Left colon (tissue), 2 donors: ENCODE measurements around the gene HOXB6. TPM values are rescaled to one million over a fixed set of nuclear protein-coding genes. Genes with fewer than 3 reads are reported as not detected.
A peak's percentile ranks its signal among the peaks of the same experiment; 100 is the strongest.

ENCODE experiments used
- ATAC-seq: fragments of 200-7000 bp; cut with Tn5 transposase; one replicate; pipeline ENCODE4 v1.9.1; 2020; ENCODE audit warnings: mild to moderate bottlenecking, moderate library complexity
- DNase-seq, 2 donors: peaks; one replicate each; pipeline ENCODE4 v3.0.0-alpha.2; 2020
- intact Hi-C, 2 donors: fragments of 100-400 bp; cut with DNase I in 1 of 2; cut with micrococcal nuclease in 1 of 2; formaldehyde crosslinking; loops; one replicate each; pipeline versions ENCODE4 v1.11.2 to v1.14.0; 2022; cut with DNase I, micrococcal nuclease
- total RNA-seq, 2 donors: library from RNA; stranded (reverse); fragmentation: NEBNext Ultra II Directional; extraction: Animal tissue kit (Norgen Biotek cat#: 25700); gene quantifications; one replicate each; pipeline ENCODE4 v1.2.1, GENCODE V29; 2021
- donor health status: DM: no; HTN: no; CAD: no.
- donor health status: DM: yes; HTN: yes; CAD: no.

HOXB6 gene
- total RNA-seq, 2 donors from 2014 or later = 39.3 to 43.3 TPM

- intact Hi-C loops = no loop called here
- ATAC-seq (no peak), DNase-seq (peak in 1 of 2 donors; percentile 33)
These were observed 32.8 kb upstream of the HOXB6 start for GRCh38 chr17:48637323-48638260.

- ATAC-seq (peak; percentile 43), DNase-seq (peak; percentile 86 to 92)
- intact Hi-C loops = no loop called here
These were observed 31.6 kb upstream of the HOXB6 start for GRCh38 chr17:48636177-48637018.

DNA sequence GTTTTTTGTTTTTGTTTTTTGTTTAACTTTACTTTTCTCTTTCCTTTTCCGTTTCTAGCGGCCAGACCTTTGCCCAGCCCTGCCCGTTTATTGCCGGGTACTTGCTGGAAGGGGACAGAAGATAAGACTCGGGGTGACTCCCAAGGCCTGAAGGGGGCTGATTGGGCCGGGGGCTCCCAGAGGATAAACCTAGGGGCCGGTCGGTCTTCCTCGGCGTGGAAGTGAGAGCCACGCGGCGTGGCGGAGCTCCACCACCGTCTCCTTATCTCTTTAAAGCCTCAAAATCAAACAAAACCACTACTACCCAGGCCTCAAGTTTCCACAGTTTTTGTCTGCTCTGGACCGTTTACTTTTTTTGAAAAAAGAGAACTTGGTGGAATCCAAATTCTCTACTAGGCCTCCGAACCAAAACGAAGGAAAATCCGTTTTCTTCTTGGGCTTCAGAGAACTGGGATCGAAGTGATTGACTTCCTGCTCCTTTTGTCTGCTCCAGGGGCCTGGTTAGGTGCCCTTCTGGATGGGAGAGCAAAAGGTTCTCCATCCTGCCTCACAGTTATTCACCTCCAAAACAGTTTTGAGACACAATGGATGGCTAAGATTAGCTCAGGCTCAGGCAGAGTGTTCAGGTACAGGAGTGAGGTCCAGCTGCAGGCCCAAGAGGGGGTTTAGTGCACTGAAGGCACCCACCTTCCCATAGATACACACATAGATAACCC lies 29.9 kb upstream of the HOXB6 start:
- ATAC-seq (peak; percentile 24), DNase-seq (peak; percentile 80)
- intact Hi-C loops = no loop called here

DNA sequence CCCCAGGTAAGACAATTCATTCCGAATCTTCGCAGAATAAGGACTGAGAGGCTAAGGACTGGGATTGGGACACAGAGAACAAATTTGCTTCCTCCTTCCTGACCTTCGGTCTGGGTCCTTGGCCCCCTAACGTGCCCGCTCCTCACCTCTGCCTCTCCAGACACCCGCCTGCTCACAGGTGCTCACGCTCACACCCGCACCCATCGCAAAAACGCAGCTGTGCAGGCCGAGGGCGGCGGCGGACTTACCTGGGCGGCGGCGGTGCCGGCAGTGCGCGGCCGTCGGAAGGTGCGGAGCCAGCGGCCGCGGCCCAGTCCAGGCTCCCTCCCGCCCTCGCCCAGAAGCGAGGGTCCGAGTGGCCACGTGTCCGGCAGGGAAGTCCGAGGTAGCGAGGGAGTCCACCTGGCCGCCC lies 28.5 kb upstream of the HOXB6 start:
- ATAC-seq (peak; percentile 13), DNase-seq (peak; percentile 34 to 52)
- intact Hi-C loops = no loop called here

- intact Hi-C loops = no loop called here
- DNase-seq (peak; percentile 17 to 23), ATAC-seq (no peak)
These were observed 27.9 kb upstream of the HOXB6 start for GRCh38 chr17:48632579-48633265.

DNA sequence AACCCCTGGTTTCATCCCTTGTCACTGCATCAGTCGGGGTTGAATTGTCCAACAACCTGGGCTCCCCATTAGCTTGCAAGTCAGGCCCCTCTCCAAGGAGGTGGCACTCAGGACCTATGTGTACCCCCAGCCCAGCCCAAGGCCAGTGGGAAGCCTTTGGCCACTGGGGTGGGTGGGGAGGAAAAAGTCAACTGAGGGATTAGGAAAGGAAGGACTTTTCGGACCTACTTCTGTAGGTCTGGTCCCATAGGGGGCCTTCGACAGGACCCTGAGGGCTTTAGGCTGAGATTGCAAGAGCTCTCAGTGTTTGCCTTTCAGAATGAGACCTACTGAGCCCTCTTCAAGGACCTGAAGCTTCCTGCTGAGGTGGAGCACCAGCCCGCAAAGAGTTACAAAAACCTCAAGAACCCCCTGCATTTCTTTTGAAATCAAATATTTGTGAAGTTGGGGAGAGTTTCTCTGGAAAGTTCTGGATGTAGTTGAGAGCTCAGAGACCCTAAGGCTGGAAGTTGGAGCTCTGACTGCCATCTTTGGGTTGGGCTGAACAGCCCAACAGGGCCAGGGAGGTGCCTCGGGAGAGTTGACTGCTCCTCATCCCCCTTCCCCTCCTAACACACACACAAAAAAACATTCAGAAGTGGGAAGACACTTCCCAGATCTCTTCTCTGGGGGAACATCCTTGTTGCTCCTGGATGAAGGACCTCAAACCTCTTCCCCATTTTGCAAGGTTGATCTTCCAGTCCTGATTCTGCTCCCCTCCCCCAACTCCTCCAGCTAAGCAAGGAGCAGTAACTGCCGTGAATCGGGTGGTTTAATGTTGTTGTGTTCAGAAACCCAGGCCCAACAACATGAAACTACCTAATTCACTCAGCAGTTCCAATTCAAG lies 27.1 kb upstream of the HOXB6 start:
- DNase-seq (peak; percentile 25 to 31), ATAC-seq (no peak)
- intact Hi-C loops = no loop called here

DNA sequence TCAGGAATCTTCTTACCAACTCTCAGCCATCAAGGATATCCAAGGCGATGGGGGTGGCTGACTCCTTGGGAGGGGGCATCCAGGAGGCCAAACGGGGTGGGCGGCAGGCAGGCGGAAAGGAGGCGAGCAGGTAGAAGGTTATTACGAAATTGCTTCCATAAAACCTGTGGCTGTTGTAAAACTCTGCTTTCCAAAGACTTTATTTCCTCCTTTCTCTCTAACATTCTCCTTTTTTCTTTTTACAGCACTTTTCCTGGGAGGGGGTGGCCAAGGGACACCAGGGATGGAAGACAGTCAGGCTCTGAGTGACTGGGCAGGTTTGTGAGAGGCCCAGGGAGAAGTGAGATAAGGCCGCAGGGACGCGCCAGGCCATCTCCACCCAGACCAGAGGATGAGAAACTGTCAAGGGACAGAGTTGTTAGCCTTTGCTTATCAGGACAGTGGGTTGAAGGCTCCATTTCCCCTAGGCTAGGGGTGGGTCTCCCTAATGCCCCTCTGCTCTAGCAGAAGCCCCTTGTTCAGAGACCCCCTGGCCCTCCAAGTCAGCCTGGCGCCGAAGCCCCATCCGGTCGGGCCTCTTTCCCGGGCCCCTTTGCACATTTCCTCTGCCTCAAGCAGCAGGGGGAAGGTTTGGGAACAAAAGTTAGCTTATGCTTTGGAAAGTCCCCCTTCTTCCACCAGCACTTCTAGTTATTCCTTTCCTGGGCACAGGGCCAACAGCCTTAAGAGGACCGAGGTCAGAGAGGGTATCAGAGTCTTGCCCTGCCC lies 26.3 kb upstream of the HOXB6 start:
- intact Hi-C loops = no loop called here
- peak; percentile 69 to 71 for DNase-seq
- ATAC-seq = peak; percentile 45

DNA sequence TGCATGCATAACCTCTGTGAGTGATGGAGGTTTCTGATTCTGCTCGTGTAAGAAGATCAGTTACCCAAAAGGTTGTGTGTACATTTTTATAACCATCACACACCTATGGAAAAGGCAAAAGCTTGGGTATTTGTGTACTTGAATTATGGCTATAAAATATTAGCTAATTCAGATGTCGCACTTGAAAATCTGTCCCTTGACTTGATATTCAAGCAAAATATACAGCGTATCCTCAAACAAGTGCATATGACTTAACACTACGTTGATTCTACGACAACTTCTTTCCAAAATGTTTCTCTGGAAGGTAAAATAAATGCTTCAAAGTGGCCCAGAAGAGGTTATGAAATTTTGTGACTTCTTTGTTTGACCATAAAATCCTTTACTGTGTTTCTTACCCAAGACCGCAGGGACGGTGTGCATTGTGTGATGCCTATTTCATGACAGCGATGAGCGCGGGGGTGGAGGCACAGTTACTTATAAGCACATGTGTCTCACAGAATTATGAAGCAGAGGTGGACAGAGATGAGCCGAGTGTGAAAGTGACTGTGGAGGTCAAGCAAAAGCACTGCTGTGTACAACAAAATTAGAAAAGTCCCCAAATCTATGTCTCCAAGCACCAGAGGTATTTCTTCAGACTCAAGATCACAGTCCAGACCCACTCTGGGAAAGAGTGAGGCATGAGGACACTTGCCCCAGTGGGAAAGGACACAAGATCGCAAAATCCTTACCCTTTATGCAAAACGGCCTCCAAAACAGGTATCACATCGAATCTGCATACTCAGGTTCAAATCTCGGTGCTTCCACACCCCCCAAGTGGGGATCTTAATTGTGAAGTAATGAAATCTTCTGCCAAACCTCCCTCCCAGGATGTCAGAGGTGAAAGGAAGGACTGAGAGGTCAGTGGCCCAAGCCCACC lies 25.5 kb upstream of the HOXB6 start:
- DNase-seq = peak; percentile 36 to 42
- intact Hi-C loops = no loop called here

DNA sequence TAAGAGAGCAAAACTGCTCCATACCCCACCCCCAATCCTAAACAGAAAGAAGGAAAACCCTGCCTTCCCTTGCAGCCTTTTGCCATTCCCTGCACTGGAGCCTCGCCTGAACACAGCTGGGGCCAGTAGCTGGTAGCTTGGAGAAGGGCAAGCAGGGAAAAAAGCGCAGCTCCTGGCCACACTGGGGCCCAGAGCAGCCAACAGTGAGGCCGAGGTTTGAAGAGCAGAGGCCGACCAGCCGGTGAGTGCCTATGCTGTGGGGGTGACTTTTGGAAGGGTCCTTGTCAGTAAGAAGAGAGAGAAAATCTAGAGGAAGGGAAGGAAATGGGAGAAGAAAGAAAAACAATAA lies 24.6 kb upstream of the HOXB6 start:
- intact Hi-C loops = no loop called here
- no peak for ATAC-seq
- peak; percentile 21 to 24 for DNase-seq

More for the DNA sequence above, 25.5 kb upstream of the HOXB6 start:
- ATAC-seq = no peak

- intact Hi-C loops = no loop called here
- ATAC-seq (no peak), DNase-seq (peak; percentile 28 to 42)
These were observed 24.0 kb upstream of the HOXB6 start for GRCh38 chr17:48628649-48629410.

DNA sequence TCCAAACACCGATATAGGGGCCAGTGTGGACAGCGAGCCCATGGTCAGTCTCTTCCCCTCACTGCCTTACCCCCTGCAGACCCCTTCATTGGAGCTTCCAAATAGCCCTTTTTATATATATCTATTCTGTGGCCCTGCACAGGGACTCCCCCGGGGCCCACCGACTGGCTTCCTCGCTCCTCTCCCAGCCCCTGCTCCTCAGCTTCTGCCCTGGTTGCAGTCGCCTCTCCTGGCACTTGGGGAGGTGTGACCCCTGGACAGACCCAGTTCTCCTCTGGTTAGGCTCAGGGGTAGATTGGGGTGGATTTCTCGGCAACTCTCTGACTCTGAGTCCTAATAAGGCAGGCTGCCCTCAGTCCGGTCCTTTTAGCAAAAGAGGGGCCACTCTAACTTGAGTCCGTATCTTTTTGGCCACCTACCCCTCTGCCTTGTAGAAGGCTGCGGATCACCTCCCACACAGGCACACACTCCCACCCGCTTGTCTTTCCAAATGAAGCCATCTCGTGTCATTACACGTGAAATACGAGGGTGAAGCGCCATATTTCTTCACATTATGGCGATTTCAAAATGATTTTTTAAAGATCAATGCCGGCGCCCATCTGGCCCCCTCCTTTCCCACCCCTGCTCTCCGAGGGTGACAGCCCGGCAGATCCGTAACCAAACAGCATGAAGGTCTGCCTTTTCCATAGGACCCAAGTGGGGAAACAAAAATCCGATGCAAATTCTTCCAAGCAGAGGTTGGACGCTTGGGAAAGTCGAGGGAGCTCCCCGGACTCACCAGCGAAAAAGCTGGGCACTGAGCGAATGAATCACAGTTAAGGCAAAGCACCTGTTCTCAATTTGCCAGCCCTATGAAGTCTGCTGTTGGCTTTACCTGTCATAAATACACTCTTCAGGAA lies 23.1 kb upstream of the HOXB6 start:
- peak; percentile 23 to 29 for DNase-seq
- ATAC-seq = no peak
- intact Hi-C loops = no loop called here

- ATAC-seq (no peak), DNase-seq (peak in 1 of 2 donors; percentile 16)
- intact Hi-C loops = no loop called here
These were observed 22.4 kb upstream of the HOXB6 start for GRCh38 chr17:48627118-48627597.

GRCh38 chr17:48626245-48627117 lies 21.7 kb upstream of the HOXB6 start, which contains the start of gene HOXB9:
Gene HOXB9, minus strand, starts transcription at chr17:48626358. Its CDS starts 89 bp downstream, at chr17:48626269.
- intact Hi-C loops = no loop called here
- DNase-seq = peak; percentile 81 to 84

More at GRCh38 chr17:48626245-48627117, 21.7 kb upstream of the HOXB6 start, which contains the start of gene HOXB9:
- ATAC-seq = peak; percentile 36
